Measurements from ENCODE around the gene ATCAY. TPM values are rescaled to one million over a fixed set of nuclear protein-coding genes. Genes with fewer than 3 reads are reported as not detected.

The ATCAY gene
- total RNA-seq, 1 donor from 2014 or later, result 0.98 TPM

DNA sequence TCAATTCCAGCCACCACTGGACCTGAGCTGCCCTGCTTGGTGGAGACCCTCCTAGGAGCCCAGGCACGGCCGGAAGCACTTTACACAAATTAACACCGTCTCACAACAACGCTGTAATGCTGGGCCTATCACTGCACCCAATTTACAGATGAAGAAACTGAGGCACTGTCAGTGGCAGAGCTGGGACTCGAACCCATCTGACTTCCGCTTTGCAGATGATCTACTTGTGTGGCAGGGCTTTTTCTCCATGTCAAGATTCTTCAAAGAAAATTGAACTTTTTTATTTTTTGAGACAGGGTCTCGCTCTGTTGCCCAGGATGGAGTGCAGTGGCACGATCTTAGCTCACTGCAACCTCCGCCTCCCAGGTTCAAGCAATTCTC lies 45.4 kb upstream of the ATCAY start:
- Histone ChIP-seq H3K4me3 (no peak overlapping the region), H3K36me3 (no peaks in the 10 kb centered on the region), H3K4me1 (no peaks in the 10 kb centered on the region), H3K27me3 (no peaks in the 10 kb centered on the region), H3K9me3 (no peaks in the 10 kb centered on the region), H3K27ac (no peak overlapping the region)
- DNase-seq (ENCODE audit: extremely low spot score in 2 of 2), result no peak
- intact Hi-C loops (cut with DNase I), result no loop called here
- TF ChIP-seq POLR2A (IDR thresholded peaks at IDR 0.05), result no peak
- TF ChIP-seq, protein P1, sequence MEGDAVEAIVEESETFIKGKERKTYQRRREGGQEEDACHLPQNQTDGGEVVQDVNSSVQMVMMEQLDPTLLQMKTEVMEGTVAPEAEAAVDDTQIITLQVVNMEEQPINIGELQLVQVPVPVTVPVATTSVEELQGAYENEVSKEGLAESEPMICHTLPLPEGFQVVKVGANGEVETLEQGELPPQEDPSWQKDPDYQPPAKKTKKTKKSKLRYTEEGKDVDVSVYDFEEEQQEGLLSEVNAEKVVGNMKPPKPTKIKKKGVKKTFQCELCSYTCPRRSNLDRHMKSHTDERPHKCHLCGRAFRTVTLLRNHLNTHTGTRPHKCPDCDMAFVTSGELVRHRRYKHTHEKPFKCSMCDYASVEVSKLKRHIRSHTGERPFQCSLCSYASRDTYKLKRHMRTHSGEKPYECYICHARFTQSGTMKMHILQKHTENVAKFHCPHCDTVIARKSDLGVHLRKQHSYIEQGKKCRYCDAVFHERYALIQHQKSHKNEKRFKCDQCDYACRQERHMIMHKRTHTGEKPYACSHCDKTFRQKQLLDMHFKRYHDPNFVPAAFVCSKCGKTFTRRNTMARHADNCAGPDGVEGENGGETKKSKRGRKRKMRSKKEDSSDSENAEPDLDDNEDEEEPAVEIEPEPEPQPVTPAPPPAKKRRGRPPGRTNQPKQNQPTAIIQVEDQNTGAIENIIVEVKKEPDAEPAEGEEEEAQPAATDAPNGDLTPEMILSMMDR (IDR thresholded peaks at IDR 0.05), result no peak
- no peak for TF ChIP-seq POLR2AphosphoS5 (IDR thresholded peaks at IDR 0.05; ENCODE audit: insufficient read depth in 1 of 2, low read depth in 1 of 2)

DNA sequence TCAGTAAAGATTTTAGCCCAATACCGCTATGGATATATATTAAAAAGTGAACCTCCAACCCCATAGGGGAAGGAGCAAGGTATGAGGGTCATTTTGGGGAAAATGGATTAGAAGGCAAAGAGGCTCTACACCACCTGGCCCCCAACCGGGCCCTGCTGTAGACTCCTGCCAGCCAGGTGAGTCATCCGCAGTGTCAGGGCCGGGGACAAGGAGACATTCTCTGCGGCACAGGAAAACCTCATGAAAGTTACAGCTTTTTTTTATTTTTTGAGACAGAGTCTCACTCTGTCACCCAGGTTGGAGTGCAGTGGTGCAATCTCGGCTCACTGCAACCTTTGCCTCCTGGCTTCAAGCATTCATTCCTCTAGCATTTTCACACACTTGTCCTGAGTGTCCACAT lies 43.6 kb upstream of the ATCAY start:
- TF ChIP-seq, protein P1 (IDR thresholded peaks at IDR 0.05), result no peak
- no peak for TF ChIP-seq POLR2A (IDR thresholded peaks at IDR 0.05)
- no peak for TF ChIP-seq POLR2AphosphoS5 (IDR thresholded peaks at IDR 0.05; ENCODE audit: insufficient read depth in 1 of 2, low read depth in 1 of 2)
- no peaks in the 10 kb centered on the region for H3K27me3 ChIP-seq
- DNase-seq (ENCODE audit: extremely low spot score in 2 of 2), result no peak
- intact Hi-C loops (cut with DNase I), result no loop called here
- no peaks in the 10 kb centered on the region for H3K9me3 ChIP-seq
- H3K4me3 ChIP-seq, result no peak overlapping the region
- no peaks in the 10 kb centered on the region for H3K36me3 ChIP-seq
- no peaks in the 10 kb centered on the region for H3K4me1 ChIP-seq
- no peak overlapping the region for H3K27ac ChIP-seq

DNA sequence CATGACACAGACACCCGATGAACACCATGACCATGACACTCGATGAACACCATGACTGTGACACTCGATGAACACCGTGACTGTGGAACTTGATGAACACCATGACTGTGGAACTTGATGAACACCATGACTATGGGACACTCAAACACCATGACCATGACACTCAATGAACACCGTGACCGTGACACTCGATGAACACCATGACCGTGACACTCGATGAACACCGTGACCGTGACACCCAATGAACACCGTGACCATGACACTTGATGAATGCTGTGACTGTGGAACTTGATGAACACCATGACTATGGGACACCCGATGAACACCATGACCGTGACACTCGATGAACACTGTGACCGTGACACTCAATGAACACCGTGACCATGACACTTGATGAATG lies 43.2 kb upstream of the ATCAY start:
- no peaks in the 10 kb centered on the region for H3K9me3 ChIP-seq
- no peak overlapping the region for H3K4me3 ChIP-seq
- no peak for DNase-seq (ENCODE audit: extremely low spot score in 2 of 2)
- intact Hi-C loops (cut with DNase I), result no loop called here
- no peaks in the 10 kb centered on the region for H3K4me1 ChIP-seq
- H3K27me3 ChIP-seq, result no peaks in the 10 kb centered on the region
- no peaks in the 10 kb centered on the region for H3K36me3 ChIP-seq
- H3K27ac ChIP-seq, result no peak overlapping the region
- TF ChIP-seq POLR2A (IDR thresholded peaks at IDR 0.05) (no peak), POLR2AphosphoS5 (IDR thresholded peaks at IDR 0.05; ENCODE audit: insufficient read depth in 1 of 2, low read depth in 1 of 2) (no peak)

DNA sequence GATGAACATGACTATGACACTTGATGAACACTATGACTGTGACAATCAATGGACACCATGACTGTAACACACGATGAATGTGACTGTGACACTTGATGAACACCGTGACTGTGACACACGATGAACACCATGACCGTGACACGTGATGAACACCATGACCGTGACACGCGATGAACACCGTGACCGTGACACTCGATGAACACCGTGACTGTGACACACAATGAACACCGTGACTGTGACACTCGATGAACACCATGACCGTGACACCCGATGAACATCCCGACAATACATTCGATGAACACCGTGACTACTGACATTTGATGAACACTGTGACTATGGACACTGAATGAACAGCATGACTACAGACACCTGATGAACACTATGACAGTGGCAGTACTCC lies 42.6 kb upstream of the ATCAY start:
- Histone ChIP-seq H3K36me3 (no peaks in the 10 kb centered on the region), H3K9me3 (no peaks in the 10 kb centered on the region), H3K4me3 (no peak overlapping the region), H3K27me3 (no peaks in the 10 kb centered on the region), H3K4me1 (no peaks in the 10 kb centered on the region), H3K27ac (no peak overlapping the region)
- TF ChIP-seq POLR2AphosphoS5 (IDR thresholded peaks at IDR 0.05; ENCODE audit: insufficient read depth in 1 of 2, low read depth in 1 of 2), result no peak
- TF ChIP-seq, protein P1 (IDR thresholded peaks at IDR 0.05), result no peak
- no peak for TF ChIP-seq POLR2A (IDR thresholded peaks at IDR 0.05)
- intact Hi-C loops (cut with DNase I), result no loop called here
- DNase-seq (ENCODE audit: extremely low spot score in 2 of 2), result no peak

DNA sequence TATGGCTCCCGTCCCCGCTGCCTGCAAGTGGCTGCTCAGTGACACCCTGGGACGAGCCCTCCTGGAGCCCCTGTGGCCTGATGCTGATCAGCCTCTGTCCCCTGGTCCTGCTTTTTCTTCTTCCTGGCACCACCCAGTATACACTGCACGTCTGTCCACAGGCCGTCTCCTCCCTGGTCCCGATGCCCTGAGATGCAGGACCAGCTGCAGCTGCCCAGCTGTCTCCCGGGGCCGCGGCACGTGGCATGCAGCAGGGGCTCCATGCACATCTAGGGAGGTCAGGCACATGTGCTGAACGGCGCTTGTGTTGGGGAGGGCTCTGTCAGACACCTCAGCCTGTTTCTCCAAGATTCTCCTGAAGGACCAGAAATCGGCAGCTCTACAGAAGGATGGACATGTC lies 41.8 kb upstream of the ATCAY start:
- Histone ChIP-seq H3K36me3 (no peaks in the 10 kb centered on the region), H3K4me3 (no peak overlapping the region), H3K27me3 (no peaks in the 10 kb centered on the region), H3K4me1 (no peaks in the 10 kb centered on the region), H3K9me3 (no peaks in the 10 kb centered on the region), H3K27ac (no peak overlapping the region)
- DNase-seq (ENCODE audit: extremely low spot score in 2 of 2), result no peak
- TF ChIP-seq, protein P1 (IDR thresholded peaks at IDR 0.05), result no peak
- TF ChIP-seq POLR2A (IDR thresholded peaks at IDR 0.05) (no peak), POLR2AphosphoS5 (IDR thresholded peaks at IDR 0.05; ENCODE audit: insufficient read depth in 1 of 2, low read depth in 1 of 2) (no peak)
- intact Hi-C loops (cut with DNase I), result no loop called here

DNA sequence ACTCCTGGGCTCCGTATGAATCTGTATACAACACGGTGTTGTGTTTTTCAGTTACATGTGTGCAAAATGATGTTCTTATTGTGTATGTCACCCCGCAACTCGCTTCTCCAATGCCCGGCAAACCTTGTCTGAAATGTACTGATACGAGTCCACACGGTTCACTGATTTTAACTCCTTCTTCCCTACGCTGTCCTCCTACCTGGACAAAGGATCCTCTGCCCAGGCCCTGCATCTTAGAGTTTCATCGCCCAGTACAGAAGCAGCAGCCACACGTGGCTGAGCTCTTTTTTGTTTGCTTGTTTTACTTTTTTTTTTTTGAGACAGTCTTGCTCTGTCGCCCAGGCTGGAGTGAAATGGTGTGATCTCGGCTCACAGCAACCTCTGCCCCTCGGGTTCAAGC lies 40.5 kb upstream of the ATCAY start:
- no peak overlapping the region for H3K27ac ChIP-seq
- no peaks in the 10 kb centered on the region for H3K36me3 ChIP-seq
- no peak for DNase-seq (ENCODE audit: extremely low spot score in 2 of 2)
- H3K4me1 ChIP-seq, result no peaks in the 10 kb centered on the region
- TF ChIP-seq, protein P1 (IDR thresholded peaks at IDR 0.05), result no peak
- TF ChIP-seq POLR2AphosphoS5 (IDR thresholded peaks at IDR 0.05; ENCODE audit: insufficient read depth in 1 of 2, low read depth in 1 of 2) (no peak), POLR2A (IDR thresholded peaks at IDR 0.05) (no peak)
- intact Hi-C loops (cut with DNase I), result no loop called here
- no peak overlapping the region for H3K4me3 ChIP-seq
- H3K9me3 ChIP-seq, result no peaks in the 10 kb centered on the region
- no peaks in the 10 kb centered on the region for H3K27me3 ChIP-seq
